Astrocyte (in vitro differentiated cells and primary cell): ENCODE measurements around the gene EFCAB6. TPM values are rescaled to one million over a fixed set of nuclear protein-coding genes. Genes with fewer than 3 reads are reported as not detected.

Experiments used
- DNase-seq: peaks from one replicate; pipeline ENCODE4 v3.0.0-alpha.2; 2010; ENCODE audit warnings: low read depth
- FAIRE-seq: peaks from 2 replicates; lab custom pipeline; 2011; peaks lifted over from hg19 to GRCh38; lab: Jason Lieb, UNC
- H2AFZ ChIP-seq: 2 replicates; pipeline ENCODE4 v1.6.0; 2012; ENCODE audit warnings: low read depth, low read length, inconsistent platforms
- H3K27ac ChIP-seq: 2 replicates; pipeline ENCODE4 v1.5.1; 2011; ENCODE audit warnings: low read depth, low read length, inconsistent platforms
- H3K27me3 ChIP-seq: 2 replicates; pipeline ENCODE4 v1.6.0; 2011; ENCODE audit warnings: low read length, inconsistent platforms; ENCODE audit not compliant: insufficient read depth
- H3K36me3 ChIP-seq: 2 replicates; pipeline ENCODE4 v1.5.1; 2011; ENCODE audit warnings: low read length, inconsistent platforms; ENCODE audit not compliant: insufficient read depth
- H3K4me1 ChIP-seq: 2 replicates; pipeline ENCODE4 v1.5.1; 2011; ENCODE audit warnings: low read length, inconsistent platforms; ENCODE audit not compliant: insufficient read depth
- H3K4me2 ChIP-seq: 2 replicates; pipeline ENCODE4 v1.6.0; 2012; ENCODE audit warnings: low read length, inconsistent platforms
- H3K4me3 ChIP-seq: 2 replicates; pipeline ENCODE4 v1.5.1; 2011; ENCODE audit warnings: low read depth, mild to moderate bottlenecking, low read length, inconsistent platforms; ENCODE audit not compliant: insufficient read depth
- H3K79me2 ChIP-seq: 2 replicates; pipeline ENCODE4 v1.6.0; 2012; ENCODE audit warnings: mild to moderate bottlenecking, low read length, inconsistent platforms; ENCODE audit not compliant: insufficient read depth
- H3K9ac ChIP-seq: 2 replicates; pipeline ENCODE4 v1.6.0; 2012; ENCODE audit warnings: mild to moderate bottlenecking, low read length, inconsistent platforms
- H3K9me3 ChIP-seq: 2 replicates; pipeline ENCODE4 v1.5.1; 2012; ENCODE audit warnings: low read depth, mild to moderate bottlenecking, low read length, inconsistent platforms; ENCODE audit not compliant: insufficient read depth
- H4K20me1 ChIP-seq: 2 replicates; pipeline ENCODE4 v1.6.0; 2012; ENCODE audit warnings: low read length, inconsistent platforms; ENCODE audit not compliant: insufficient read depth
- H3K27ac Mint-ChIP-seq: one replicate; pipeline ENCODE4 v1.8.0; 2021; ENCODE audit warnings: mild to moderate bottlenecking, mixed read lengths; ENCODE audit not compliant: unreplicated experiment
- H3K27me3 Mint-ChIP-seq: one replicate; pipeline ENCODE4 v1.8.0; 2021; ENCODE audit warnings: low read depth, mixed read lengths; ENCODE audit not compliant: unreplicated experiment
- H3K36me3 Mint-ChIP-seq: one replicate; pipeline ENCODE4 v1.8.0; 2021; ENCODE audit warnings: low read depth, mixed read lengths; ENCODE audit not compliant: unreplicated experiment
- H3K4me1 Mint-ChIP-seq: one replicate; pipeline ENCODE4 v1.8.0; 2021; ENCODE audit warnings: low read depth, mixed read lengths; ENCODE audit not compliant: unreplicated experiment
- H3K4me3 Mint-ChIP-seq: one replicate; pipeline ENCODE4 v1.8.0; 2021; ENCODE audit warnings: mild to moderate bottlenecking, moderate library complexity, mixed read lengths; ENCODE audit not compliant: unreplicated experiment
- H3K9me3 Mint-ChIP-seq: one replicate; pipeline ENCODE4 v1.8.0; 2021; ENCODE audit warnings: mild to moderate bottlenecking, mixed read lengths; ENCODE audit not compliant: unreplicated experiment
- EZH2 ChIP-seq: IDR thresholded peaks from 2 replicates; pipeline ENCODE4 v1.6.1; 2012; ENCODE audit warnings: mild to moderate bottlenecking, low read length, inconsistent platforms; ENCODE audit not compliant: insufficient read depth
- total RNA-seq: library from RNA; stranded (reverse); gene quantifications from 2 replicates; pipeline ENCODE4 v1.2.1, GENCODE V29; 2021
- TF ChIP-seq, protein P1 (sequence below): IDR thresholded peaks from 2 replicates; pipeline ENCODE4 v1.5.1; 2011; ENCODE audit warnings: low read depth, mild to moderate bottlenecking, inconsistent platforms, low read length, moderate library complexity; ENCODE audit not compliant: insufficient read depth

EFCAB6 gene
- total RNA-seq, 1 donor from 2014 or later = 1.2 TPM

DNA sequence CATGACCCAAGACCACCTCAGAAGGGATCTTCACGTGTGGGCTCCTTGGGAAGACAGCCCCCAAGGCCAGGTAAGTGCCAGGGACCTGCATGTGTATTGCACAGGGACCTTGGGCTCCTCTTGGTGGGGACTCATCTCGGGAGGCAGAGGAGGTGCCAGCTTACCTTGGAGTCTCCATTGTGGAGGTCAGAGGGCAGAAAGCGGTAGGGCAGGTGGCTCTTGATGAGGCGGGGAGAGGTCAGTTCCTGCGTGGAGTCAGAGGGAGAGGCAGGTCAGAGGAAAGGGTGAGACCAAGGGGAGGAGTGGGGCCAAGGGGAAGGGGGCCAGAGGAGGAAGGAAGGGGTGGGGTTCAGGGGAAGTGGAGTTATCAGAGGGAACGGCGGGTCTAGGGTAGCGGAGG is 27.7 kb upstream of the EFCAB6 start:
- H3K4me1 Mint-ChIP-seq = no peaks in the 10 kb centered on the region
- DNase-seq = no peak
- H3K4me3 Mint-ChIP-seq = no peak overlapping the region
- Histone ChIP-seq H3K9ac (no peak overlapping the region), H2AFZ (no peak overlapping the region), H3K4me2 (no peak overlapping the region), H3K36me3 (no peaks in the 10 kb centered on the region), H3K4me3 (no peak overlapping the region), H3K79me2 (no peaks in the 10 kb centered on the region), H4K20me1 (peaks cover 4% of the 10 kb centered on the region), H3K27me3 (no peaks in the 10 kb centered on the region), H3K9me3 (no peaks in the 10 kb centered on the region), H3K4me1 (peaks cover 13% of the 10 kb centered on the region), H3K27ac (no peak overlapping the region)
- H3K27me3 Mint-ChIP-seq = peaks cover 3% of the 10 kb centered on the region
- FAIRE-seq = no peak
- TF ChIP-seq, protein P1, sequence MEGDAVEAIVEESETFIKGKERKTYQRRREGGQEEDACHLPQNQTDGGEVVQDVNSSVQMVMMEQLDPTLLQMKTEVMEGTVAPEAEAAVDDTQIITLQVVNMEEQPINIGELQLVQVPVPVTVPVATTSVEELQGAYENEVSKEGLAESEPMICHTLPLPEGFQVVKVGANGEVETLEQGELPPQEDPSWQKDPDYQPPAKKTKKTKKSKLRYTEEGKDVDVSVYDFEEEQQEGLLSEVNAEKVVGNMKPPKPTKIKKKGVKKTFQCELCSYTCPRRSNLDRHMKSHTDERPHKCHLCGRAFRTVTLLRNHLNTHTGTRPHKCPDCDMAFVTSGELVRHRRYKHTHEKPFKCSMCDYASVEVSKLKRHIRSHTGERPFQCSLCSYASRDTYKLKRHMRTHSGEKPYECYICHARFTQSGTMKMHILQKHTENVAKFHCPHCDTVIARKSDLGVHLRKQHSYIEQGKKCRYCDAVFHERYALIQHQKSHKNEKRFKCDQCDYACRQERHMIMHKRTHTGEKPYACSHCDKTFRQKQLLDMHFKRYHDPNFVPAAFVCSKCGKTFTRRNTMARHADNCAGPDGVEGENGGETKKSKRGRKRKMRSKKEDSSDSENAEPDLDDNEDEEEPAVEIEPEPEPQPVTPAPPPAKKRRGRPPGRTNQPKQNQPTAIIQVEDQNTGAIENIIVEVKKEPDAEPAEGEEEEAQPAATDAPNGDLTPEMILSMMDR = no peak
- TF ChIP-seq EZH2 = no peak
- H3K27ac Mint-ChIP-seq = no peak overlapping the region
- no peaks in the 10 kb centered on the region for H3K9me3 Mint-ChIP-seq
- H3K36me3 Mint-ChIP-seq = peaks cover 7% of the 10 kb centered on the region

DNA sequence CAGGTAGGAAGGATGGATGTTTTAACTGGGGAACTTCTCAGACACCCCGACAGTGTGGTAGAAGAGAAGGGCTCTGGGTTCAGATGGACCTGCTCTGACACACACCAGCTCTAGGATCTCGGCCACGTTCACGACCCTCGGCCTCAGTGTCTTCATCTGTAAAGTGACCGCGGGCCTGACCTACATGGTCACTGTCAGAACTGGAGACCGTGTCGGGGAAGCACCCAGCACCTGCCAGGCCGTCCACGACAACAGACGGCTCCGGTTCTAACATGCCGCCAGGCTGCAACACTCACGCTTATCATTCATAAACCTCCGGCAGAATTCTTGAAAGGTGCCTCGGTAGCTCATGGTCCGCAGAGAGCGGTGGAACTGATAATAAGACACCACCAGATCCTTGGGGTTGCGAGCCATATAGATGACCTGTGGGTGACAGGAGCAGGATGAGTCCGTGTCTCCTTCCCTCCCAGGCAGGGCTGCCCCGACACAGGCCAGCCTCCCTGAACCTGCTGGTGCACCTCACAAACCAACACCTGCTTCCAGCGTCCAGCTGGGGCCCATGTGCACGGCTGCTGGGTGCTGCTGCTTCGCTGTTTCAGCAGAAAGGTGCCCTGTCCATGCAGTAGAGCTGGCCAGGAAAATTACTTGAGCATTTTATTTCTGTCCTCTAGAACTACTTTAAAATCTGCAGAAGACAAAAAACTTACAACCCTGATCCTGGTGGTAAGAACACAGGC is 26.6 kb upstream of the EFCAB6 start:
- H3K4me3 Mint-ChIP-seq = no peak overlapping the region
- no peaks in the 10 kb centered on the region for H3K9me3 Mint-ChIP-seq
- no peak overlapping the region for H3K9ac ChIP-seq
- no peaks in the 10 kb centered on the region for H3K27me3 ChIP-seq
- no peaks in the 10 kb centered on the region for H3K79me2 ChIP-seq
- no peaks in the 10 kb centered on the region for H3K36me3 ChIP-seq
- peaks cover 13% of the 10 kb centered on the region for H3K4me1 ChIP-seq
- no peak overlapping the region for H3K4me3 ChIP-seq
- no peak overlapping the region for H3K4me2 ChIP-seq
- H3K27ac Mint-ChIP-seq = no peak overlapping the region
- no peaks in the 10 kb centered on the region for H3K4me1 Mint-ChIP-seq
- no peak for TF ChIP-seq EZH2
- TF ChIP-seq, protein P1 = no peak
- H3K9me3 ChIP-seq = no peaks in the 10 kb centered on the region
- DNase-seq = no peak
- peaks cover 4% of the 10 kb centered on the region for H4K20me1 ChIP-seq
- H3K27ac ChIP-seq = no peak overlapping the region
- FAIRE-seq = no peak
- peaks cover 7% of the 10 kb centered on the region for H3K36me3 Mint-ChIP-seq
- peaks cover 3% of the 10 kb centered on the region for H3K27me3 Mint-ChIP-seq
- H2AFZ ChIP-seq = no peak overlapping the region

DNA sequence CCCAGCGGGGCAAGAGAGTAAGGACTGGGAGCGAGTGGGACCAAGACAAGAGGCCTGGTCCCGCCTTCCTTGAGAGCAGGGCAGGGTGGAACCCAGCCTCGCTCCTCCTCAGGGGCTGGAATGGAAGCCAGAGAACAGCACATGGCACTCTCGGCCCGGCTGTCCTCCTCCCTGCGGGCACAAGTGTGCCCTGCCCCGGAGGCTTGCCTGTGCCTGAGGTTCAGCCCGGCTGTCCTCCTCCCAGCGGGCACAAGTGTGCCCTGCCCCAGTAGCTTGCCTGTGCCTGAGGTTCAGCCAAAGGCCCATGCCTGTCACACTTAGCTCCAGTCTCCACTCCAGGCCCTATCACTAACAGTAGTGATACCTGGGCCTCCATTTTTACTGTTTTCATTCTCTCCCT is 26.1 kb upstream of the EFCAB6 start:
- Histone ChIP-seq H4K20me1 (peaks cover 4% of the 10 kb centered on the region), H3K9ac (peak overlapping the region; percentile 23), H3K36me3 (no peaks in the 10 kb centered on the region), H3K4me3 (no peak overlapping the region), H3K9me3 (no peaks in the 10 kb centered on the region), H2AFZ (peak overlapping the region; percentile 32), H3K79me2 (no peaks in the 10 kb centered on the region), H3K4me1 (peaks cover 13% of the 10 kb centered on the region), H3K4me2 (peak overlapping the region; percentile 39), H3K27me3 (no peaks in the 10 kb centered on the region), H3K27ac (peak overlapping the region; percentile 32)
- Mint-ChIP-seq H3K4me1 (no peaks in the 10 kb centered on the region), H3K36me3 (peaks cover 7% of the 10 kb centered on the region), H3K9me3 (no peaks in the 10 kb centered on the region), H3K27me3 (peaks cover 3% of the 10 kb centered on the region), H3K4me3 (no peak overlapping the region), H3K27ac (no peak overlapping the region)
- no peak for TF ChIP-seq EZH2
- TF ChIP-seq, protein P1 = no peak
- DNase-seq (no peak), FAIRE-seq (no peak)
